Liver (tissue), 3 donors: ENCODE data around the gene VAC14.

ENCODE experiments used
- ATF3 ChIP-seq: IDR thresholded peaks from 2 replicates; pipeline ENCODE4 v1.6.1; 2016; ENCODE audit warnings: antibody characterized with exemption
- CTCF ChIP-seq: fragments of 150-350 bp; IDR thresholded peaks from 2 replicates; pipeline ENCODE4 v1.5.1; 2017; ENCODE audit warnings: improper control_type of control experiment, low read depth, low read length; ENCODE audit not compliant: missing input control
- EGR1 ChIP-seq, 2 donors: IDR thresholded peaks; 2 replicates each; pipeline ENCODE4 v1.6.1; 2016 to 2018; ENCODE audit warnings: antibody characterized with exemption in 2 of 2, low read depth in 2 of 2
- RXRA ChIP-seq, 2 donors: IDR thresholded peaks; 2 replicates each; pipeline ENCODE4 v1.6.1; 2017 to 2018; ENCODE audit warnings: antibody characterized with exemption in 2 of 2, mild to moderate bottlenecking in 1 of 2
- TAF1 ChIP-seq: conservative IDR thresholded peaks from 2 replicates; pipeline ENCODE4 v1.6.1; 2016; ENCODE audit warnings: antibody characterized with exemption, mild to moderate bottlenecking
- YY1 ChIP-seq: IDR thresholded peaks from 2 replicates; pipeline ENCODE4 v1.6.1; 2016; ENCODE audit warnings: antibody characterized with exemption, mild to moderate bottlenecking
- TF ChIP-seq, protein P1 (sequence below): IDR thresholded peaks from 2 replicates; pipeline ENCODE4 v1.6.1; 2016; ENCODE audit warnings: antibody characterized with exemption
- donor health status: healthy.
- donor health status: healthy.

DNA sequence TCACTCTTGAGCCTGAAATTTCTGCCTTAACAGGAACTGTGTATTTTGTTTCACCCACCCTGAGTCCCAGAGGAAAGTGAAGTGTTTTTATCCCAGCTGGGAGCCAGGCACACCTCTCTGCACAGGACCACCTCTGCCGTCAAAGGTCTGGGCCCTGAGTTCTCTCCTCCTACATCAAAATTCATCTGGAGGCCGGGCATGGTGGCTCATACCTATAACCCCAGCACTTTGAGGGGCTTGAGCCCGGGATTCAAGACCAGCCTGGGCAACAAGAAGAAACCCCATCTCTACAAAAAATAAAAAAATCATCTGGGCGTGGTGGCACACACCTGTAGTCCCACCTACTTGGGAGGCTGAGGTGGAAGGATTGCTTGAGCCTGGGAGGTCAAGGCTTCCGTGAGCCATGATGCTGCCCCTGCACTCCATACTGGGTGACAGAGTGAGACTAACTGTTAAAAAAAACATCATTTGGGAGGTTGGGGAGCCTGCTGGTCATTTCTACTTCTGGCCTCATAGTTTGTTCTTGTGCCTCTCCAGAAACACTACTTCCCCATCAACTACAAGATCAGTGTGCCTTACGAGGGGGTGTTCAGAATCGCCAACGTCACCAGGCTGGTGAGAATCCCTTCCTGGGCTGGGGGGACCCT lies 144.8 kb downstream of the VAC14 start:
- TF ChIP-seq EGR1 (IDR thresholded peaks at IDR 0.05; ENCODE audit: low read depth in 2 of 2) = no peak
- no peak for TF ChIP-seq CTCF
- TF ChIP-seq, protein P1, sequence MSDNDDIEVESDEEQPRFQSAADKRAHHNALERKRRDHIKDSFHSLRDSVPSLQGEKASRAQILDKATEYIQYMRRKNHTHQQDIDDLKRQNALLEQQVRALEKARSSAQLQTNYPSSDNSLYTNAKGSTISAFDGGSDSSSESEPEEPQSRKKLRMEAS = no peak
- no peak for TF ChIP-seq RXRA (IDR thresholded peaks at IDR 0.05)
- TF ChIP-seq TAF1 = no peak
- no peak for TF ChIP-seq ATF3
- TF ChIP-seq YY1 = no peak
